Stimulated activated CD4-positive, alpha-beta T cell treated with anti-CD3 and anti-CD28 coated beads, Interleukin-2, amount 100 ng/mL, for 24 hours (primary cell): ENCODE measurements around the gene RUNX2.

Experiments
- DNase-seq, 2 donors: peaks; one replicate each; pipeline ENCODE4 v3.0.0-alpha.2; 2020

The RUNX2 gene

GRCh38 chr6:45566882-45567281 lies 238.8 kb downstream of the RUNX2 start:
- no peak for DNase-seq

- DNase-seq: no peak
Observed at GRCh38 chr6:45567879-45568278, 239.7 kb downstream of the RUNX2 start.

DNA sequence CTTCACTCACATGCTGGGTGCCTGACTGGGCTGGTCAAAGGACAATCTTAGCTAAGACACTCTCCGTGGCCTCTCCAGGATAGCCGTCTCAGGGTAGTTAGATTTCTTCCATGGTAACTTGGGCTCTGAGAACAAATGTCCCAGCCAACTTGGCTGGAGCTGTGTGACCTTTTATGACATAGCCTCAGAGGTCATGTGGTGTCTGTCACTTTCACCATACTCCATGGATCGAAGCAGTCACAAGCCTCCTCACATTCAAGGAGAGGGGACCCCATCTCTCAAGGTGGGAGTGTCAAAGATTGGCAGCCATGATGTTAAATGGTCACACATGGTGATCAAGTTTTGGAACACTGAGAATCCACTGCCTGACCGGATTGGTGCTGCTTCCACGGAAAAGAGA lies 240.5 kb downstream of the RUNX2 start:
- DNase-seq: no peak

DNA sequence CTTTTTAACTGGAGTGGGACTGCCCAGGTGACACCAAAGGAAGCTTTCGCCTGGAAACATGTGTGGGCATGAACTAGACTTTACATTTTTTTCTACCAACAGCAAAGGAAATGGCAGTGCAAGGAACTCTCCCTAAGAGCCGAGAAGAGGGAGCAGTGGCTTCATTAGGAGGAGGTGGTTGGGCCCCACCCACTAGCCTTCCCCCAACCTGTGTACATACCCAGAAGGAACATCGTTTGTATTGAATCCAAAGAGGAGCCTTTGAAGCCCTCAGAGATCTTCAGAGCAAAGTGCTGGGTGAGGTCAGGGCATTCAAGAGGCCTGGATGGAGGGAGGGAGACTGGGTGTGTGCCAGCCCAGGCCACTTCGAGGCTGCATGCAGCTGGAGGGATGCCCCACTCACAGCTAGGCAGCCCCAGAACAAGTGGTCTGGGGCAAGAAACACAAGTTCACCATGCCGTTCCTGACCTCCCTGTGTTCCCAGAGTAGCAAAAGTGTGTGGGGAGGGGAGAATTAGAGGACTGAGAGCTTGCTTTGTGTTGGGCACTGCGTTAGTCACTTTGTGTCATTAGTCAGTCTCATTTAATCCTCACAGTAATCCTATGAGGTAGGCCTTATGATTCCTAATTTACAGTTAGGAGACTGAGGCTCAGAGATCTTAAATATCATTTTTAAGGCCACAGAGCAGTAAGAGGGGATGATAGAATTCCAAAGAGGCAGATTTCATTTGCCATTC lies 241.2 kb downstream of the RUNX2 start:
- DNase-seq: no peak

- DNase-seq: no peak
Observed at GRCh38 chr6:45571159-45571558, 243.0 kb downstream of the RUNX2 start.

DNA sequence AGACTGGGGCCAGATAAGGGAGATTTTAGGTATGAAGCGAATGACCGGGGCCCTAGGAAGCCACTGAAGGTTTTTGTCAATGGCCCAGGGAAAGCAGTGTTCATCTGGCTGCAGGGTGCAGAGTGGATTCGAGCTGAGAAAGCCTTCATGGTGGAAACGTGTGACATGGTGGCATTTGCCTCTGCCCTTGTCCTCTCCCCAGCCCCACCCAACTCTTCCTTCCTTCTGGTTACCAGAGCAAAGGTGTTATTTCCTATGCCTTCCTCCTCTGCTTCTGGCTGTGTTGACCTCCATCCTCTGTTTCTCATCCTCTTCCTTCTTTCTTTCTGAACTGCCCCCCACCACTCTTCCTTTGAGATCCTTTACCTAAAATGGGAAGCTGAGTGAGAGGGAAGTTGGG lies 244.7 kb downstream of the RUNX2 start:
- no peak for DNase-seq

DNA sequence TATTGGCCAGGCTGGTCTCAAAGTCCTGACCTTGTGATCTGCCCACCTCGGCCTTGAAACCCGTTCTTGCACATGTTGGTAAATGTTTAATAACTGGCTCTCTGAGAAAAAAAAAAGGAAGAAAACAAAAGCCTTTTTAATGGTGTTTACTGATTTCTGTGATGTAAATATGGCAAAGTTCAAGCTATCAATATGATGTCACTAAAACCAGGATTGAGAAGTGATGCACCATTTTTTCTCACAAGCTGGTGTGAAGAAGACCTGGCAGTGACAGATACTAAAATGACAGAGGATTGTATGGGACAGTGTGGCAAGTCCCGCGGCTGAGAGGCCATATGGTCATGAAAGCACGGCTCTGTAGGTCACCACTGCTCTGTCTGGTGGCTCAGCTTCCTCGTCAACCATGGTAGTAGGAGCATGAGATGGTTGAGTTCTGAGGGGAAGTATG lies 245.9 kb downstream of the RUNX2 start:
- no peak for DNase-seq

- no peak for DNase-seq
Observed at GRCh38 chr6:45574885-45575284, 246.8 kb downstream of the RUNX2 start.

GRCh38 chr6:45576648-45577624 lies 248.8 kb downstream of the RUNX2 start:
- no peak for DNase-seq

- no peak for DNase-seq
Observed at GRCh38 chr6:45577836-45578504, 249.8 kb downstream of the RUNX2 start.

DNA sequence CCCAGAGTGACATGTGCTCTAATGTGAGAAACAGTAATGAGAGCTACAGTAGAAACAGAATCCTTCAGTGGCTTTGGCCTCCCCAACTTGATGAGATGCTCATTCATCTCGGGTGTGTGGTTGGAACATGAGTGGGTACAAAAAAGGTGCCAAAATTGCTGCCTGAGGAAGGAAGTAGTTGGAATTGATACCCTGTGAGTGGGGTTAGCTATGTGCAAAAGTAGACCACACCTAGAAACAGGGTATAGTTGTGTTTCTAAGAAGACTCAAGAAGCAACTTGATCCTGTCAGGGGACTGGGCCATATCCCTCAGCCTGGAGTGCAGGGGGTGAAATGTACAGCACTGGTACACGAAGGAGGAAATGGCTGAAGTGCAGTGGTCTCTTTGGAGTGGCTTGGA lies 256.0 kb downstream of the RUNX2 start:
- no peak for DNase-seq

- peak; percentile 31 to 41 for DNase-seq
Observed at GRCh38 chr6:45586216-45587171, 258.4 kb downstream of the RUNX2 start.

DNA sequence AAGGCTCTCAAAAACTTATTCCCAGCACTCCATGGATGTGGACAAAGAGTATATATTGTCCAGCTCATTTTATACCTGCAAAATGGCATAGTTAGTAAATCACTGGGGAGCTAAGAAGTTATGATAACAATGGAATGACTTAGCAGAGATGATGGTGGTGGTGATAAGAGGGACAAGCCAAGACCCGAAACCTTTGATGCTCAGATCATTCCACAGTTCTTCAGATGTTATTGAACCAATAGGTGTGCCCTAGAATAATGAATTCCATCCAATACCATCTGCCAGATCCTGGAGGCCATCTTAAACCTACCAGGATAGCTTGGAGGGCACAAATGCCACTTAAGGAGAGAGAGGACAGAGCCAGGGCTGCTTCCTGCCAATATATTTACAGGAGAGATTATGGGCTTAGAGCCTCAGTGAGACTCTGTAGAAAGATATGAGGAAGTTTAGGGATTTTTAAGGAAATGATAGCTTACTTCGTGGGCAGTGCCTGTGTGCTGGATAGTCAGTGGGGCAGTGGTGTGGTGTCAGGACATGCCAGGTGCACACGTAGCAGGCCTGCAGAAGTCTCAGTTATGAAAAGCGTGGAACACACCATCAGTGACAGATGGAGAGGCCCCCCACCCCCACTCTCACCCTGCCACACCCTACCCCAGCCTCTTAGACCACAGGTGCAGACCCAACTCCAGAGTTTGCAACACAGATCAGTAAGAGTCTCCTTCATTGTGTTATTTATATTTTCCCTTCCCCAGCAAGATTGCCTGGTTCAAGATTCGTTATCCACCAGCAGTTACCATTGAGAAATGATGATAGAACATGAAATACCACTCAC lies 259.3 kb downstream of the RUNX2 start:
- DNase-seq: no peak

GRCh38 chr6:45589367-45589766 lies 261.2 kb downstream of the RUNX2 start:
- DNase-seq: no peak

- no peak for DNase-seq
Observed at GRCh38 chr6:45590226-45590625, 262.1 kb downstream of the RUNX2 start.

GRCh38 chr6:45590696-45591184 lies 262.6 kb downstream of the RUNX2 start:
- DNase-seq: no peak

DNA sequence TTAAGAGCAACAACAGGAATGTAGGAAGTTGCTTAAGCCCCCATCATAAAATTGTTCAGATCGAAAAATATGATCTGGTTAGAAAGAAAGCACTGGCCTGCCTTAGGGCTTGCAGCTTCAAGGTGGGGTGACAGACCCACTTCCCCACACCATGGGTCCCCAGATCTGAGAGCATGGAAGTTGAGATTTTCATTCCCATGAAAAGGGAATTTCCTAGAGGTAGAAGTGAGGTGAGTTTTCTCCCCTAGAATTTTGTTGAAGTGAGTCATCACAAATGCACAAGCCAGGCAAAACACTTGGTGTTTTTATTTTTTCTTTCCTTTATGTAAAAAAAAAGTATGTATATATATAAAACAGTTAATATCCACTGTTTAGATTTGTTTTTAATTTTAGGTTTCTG lies 263.2 kb downstream of the RUNX2 start:
- no peak for DNase-seq

DNA sequence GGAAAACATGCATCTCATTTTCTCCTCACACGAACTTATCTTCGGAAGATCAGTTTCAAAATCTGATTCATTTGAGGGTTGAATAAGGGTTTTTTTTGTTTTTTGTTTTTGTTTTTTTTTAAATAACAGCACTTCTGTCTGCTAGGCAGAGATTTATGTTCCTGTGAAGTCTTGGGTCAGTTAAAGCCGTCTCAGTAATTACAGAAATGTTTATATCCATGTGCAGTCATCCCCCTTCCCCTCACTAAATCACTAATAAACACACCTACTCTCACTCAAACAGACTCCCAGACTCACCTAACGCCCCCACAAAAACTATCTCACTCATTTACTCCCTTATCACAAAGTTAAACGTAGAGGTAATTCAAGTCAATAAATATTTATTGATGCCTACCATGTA lies 263.8 kb downstream of the RUNX2 start:
- no peak for DNase-seq

- no peak for DNase-seq
Observed at GRCh38 chr6:45592991-45593390, 264.9 kb downstream of the RUNX2 start.

GRCh38 chr6:45595010-45595851 lies 267.1 kb downstream of the RUNX2 start:
- no peak for DNase-seq
